Measurements from ENCODE around the gene CABLES1. TPM values are rescaled to one million over a fixed set of nuclear protein-coding genes. Genes with fewer than 3 reads are reported as not detected.

CABLES1 gene
- total and polyA plus RNA-seq, 2 of the 8 experiments (the other 6 are each of a cell fraction or from before 2014, with no cell fraction given), result 9.2 to 26.4 TPM

DNA sequence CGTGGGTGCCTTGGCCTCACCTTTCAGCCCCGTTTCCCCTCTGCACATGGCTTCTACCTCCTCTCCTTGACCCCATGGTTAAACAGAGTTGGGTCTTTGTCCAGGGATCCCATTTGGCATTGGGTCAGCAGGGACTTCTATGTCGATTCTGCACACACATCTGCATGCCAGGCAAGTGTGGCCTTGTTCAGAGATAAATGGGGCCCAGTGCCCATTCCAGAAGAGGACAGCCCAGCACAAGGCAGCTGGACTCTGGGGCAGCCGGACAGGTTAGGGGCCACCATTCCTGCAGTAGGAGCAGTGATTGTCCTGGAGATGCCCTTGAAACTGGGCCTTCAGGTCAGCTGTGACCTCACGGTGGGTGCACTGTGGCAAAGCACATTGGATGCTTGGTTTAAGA lies 13.1 kb downstream of the CABLES1 start:
- Histone ChIP-seq H2BK15ac (ENCODE audit: low read length) (no peak overlapping the region; the same call in 1 of the 2 replicates), H2BK5ac (ENCODE audit: low read depth, low read length) (peak overlapping the region; percentile 52; the same call in 1 of the 2 replicates), H3K14ac (ENCODE audit: insufficient read length) (no peak overlapping the region), H4K91ac (replicated peaks; ENCODE audit: insufficient read length, low read length) (no peak overlapping the region), H3K4me1 (replicated peaks in 1 of 4; ENCODE audit: control insufficient read depth in 3 of 4, insufficient read depth in 4 of 4, low read length in 3 of 4) (peaks cover 1 to 16% (median 5%) of the 10 kb centered on the region in 4 experiments; a peak in 6 of 7 replicates), H3K23me2 (ENCODE audit: low read depth, low read length) (no peaks in the 10 kb centered on the region), H3K36me3 (ENCODE audit: control insufficient read depth in 2 of 4, insufficient read depth in 4 of 4, low read length in 3 of 4) (peaks cover 0 to 7% (median 0%) of the 10 kb centered on the region in 4 experiments; a peak in 2 of 8 replicates), H3K79me1 (ENCODE audit: low read depth, low read length) (peaks cover 13% of the 10 kb centered on the region), H2BK12ac (ENCODE audit: low read depth, low read length) (no peak overlapping the region), H2AFZ (ENCODE audit: low read length) (no peak overlapping the region), H2AK5ac (ENCODE audit: low read depth, low read length) (no peak overlapping the region), H3K27me3 (replicated peaks in 1 of 4; ENCODE audit: control insufficient read depth in 3 of 4, extremely low read depth in 1 of 4, insufficient read depth in 3 of 4, low read length in 3 of 4) (no peaks in the 10 kb centered on the region), H3K27ac (ENCODE audit: low read depth, low read length) (no peak overlapping the region), H3K4me2 (ENCODE audit: insufficient read depth in 1 of 2, low read depth in 2 of 2, low read length in 2 of 2) (no peak overlapping the region), H3K18ac (ENCODE audit: extremely low read depth, low read length) (no peak overlapping the region; the same call in 1 of the 2 replicates), H3K79me2 (ENCODE audit: control insufficient read depth in 1 of 2, insufficient read depth in 2 of 2, low read length in 2 of 2) (peaks cover 8 to 88% of the 10 kb centered on the region in 2 experiments), H4K5ac (ENCODE audit: insufficient read length, low read depth, low read length) (no peak overlapping the region), H4K8ac (ENCODE audit: extremely low read depth, insufficient read depth, low read length) (no peak overlapping the region), H3K56ac (replicated peaks; ENCODE audit: insufficient read length, low read depth, low read length) (no peak overlapping the region), H4K20me1 (replicated peaks in 1 of 2; ENCODE audit: control insufficient read depth in 1 of 2, insufficient read depth in 2 of 2, low read length in 2 of 2) (peaks cover 2 to 9% of the 10 kb centered on the region in 2 experiments), H3K4ac (replicated peaks; ENCODE audit: insufficient read length, low read depth, low read length) (no peak overlapping the region), H2BK120ac (replicated peaks; ENCODE audit: low read depth, low read length) (no peak overlapping the region), H3K4me3 (ENCODE audit: extremely low read depth in 1 of 4, insufficient read depth in 2 of 4, low read depth in 3 of 4, low read length in 4 of 4) (no peak overlapping the region), H3K23ac (ENCODE audit: insufficient read length) (no peak overlapping the region), H2BK20ac (ENCODE audit: low read length) (no peak overlapping the region), H3K9me3 (ENCODE audit: insufficient read depth in 2 of 2, low read depth in 1 of 2, low read length in 1 of 2) (no peaks in the 10 kb centered on the region), H3K9ac (replicated peaks in 1 of 4; ENCODE audit: extremely low read depth in 1 of 4, low read depth in 3 of 4, low read length in 3 of 4) (no peak overlapping the region)
- no peak for DNase-seq (ENCODE audit: low read depth in 1 of 2, low spot score in 2 of 2)
- no peak for FAIRE-seq
- WGBS, 2 experiments (ENCODE audit: extremely low coverage in 1 of 2, insufficient coverage in 1 of 2, insufficient read length in 1 of 2, insufficient replicate concordance in 2 of 2, low coverage in 1 of 2, low lambda C conversion rate in 2 of 2, missing lambda C conversion rate in 1 of 2), result 93% methylated on average over 5 of the region's 5 CpGs; no CpG with 5 or more reads in 1 of the 2 experiments
- POLR2A ChIA-PET (ENCODE audit: partially characterized antibody), result interaction anchor here (1.4 to 4.5 kb wide), 5 partner anchors 9 to 22 kb away, joined by 3 to 22 read pairs (median 6); partner anchors contain the start of gene CABLES1
- CTCF ChIA-PET (ENCODE audit: partially characterized antibody), result interaction anchor here (1.1 to 2.6 kb wide), 4 partner anchors 10 to 88 kb away, joined by 3 to 11 read pairs (median 4); no protein-coding TSS in a partner anchor
- TF ChIP-seq SUZ12 (IDR thresholded peaks at IDR 0.05; ENCODE audit: low read length), result no peak
- no peak for TF ChIP-seq TBP (IDR thresholded peaks at IDR 0.05; ENCODE audit: low read depth, low read length)
- no peak for TF ChIP-seq MAFK (IDR thresholded peaks at IDR 0.05; ENCODE audit: low read depth, low read length)
- TF ChIP-seq FOSL1 (IDR thresholded peaks at IDR 0.05; ENCODE audit: insufficient read depth, low read depth, low read length), result no peak
- TF ChIP-seq CTBP2 (IDR thresholded peaks at IDR 0.05; ENCODE audit: borderline replicate concordance, insufficient read depth, insufficient read length, low read length), result no peak
- no peak for TF ChIP-seq SIX5 (IDR thresholded peaks at IDR 0.05; ENCODE audit: low read depth, low read length)
- no peak for TF ChIP-seq ASH2L (IDR thresholded peaks at IDR 0.05; ENCODE audit: low read length)
